Activated CD4-positive, alpha-beta memory T cell treated with anti-CD3 and anti-CD28 coated beads for 36 hours (primary cell): ENCODE data around the gene GRID1. TPM values are rescaled to one million over a fixed set of nuclear protein-coding genes. Genes with fewer than 3 reads are reported as not detected.
"Not testable (repeated sequence)": the region's sequence is repeated elsewhere in the genome, so short reads cannot be mapped to it uniquely, and the experiment has no call there.

Experiments
- CTCF ChIA-PET: fragments of 350-600 bp; sonication (Branson Sonifier 250); formaldehyde crosslinking; loops from one replicate; lab custom pipeline; 2021; ENCODE audit warnings: antibody characterized with exemption, inconsistent platforms; lab: Charles Lee
- POLR2A ChIA-PET: fragments of 350-600 bp; sonication (Branson Sonifier 250); formaldehyde crosslinking; loops from one replicate; lab custom pipeline; 2021; ENCODE audit warnings: antibody characterized with exemption; lab: Charles Lee
- DNase-seq: peaks from one replicate; pipeline ENCODE4 v3.0.0-alpha.2; 2020
- H3K27ac Mint-ChIP-seq: one replicate; pipeline ENCODE4 v1.8.0; 2021; ENCODE audit warnings: mixed read lengths
- H3K27me3 Mint-ChIP-seq: one replicate; pipeline ENCODE4 v1.8.0; 2021; ENCODE audit warnings: mixed read lengths
- H3K36me3 Mint-ChIP-seq: one replicate; pipeline ENCODE4 v1.8.0; 2021; ENCODE audit warnings: mixed read lengths
- H3K4me1 Mint-ChIP-seq: one replicate; pipeline ENCODE4 v1.8.0; 2021; ENCODE audit warnings: low read depth, mixed read lengths
- H3K4me3 Mint-ChIP-seq: one replicate; pipeline ENCODE4 v1.8.0; 2021; ENCODE audit warnings: mild to moderate bottlenecking, mixed read lengths
- H3K9me3 Mint-ChIP-seq: one replicate; pipeline ENCODE4 v1.8.0; 2021; ENCODE audit warnings: mixed read lengths
- intact Hi-C: fragments of 100-400 bp; cut with micrococcal nuclease; formaldehyde crosslinking; loops from one replicate; pipeline ENCODE4 v1.15.1; 2023
- total RNA-seq, 2 experiments: library from RNA; stranded (reverse); gene quantifications; one replicate each; pipeline ENCODE4 v1.2.3, GENCODE V29; 2021

Gene GRID1
- total RNA-seq, 2 experiments from 2014 or later, result not detected

- ChIA-PET CTCF (no interaction called here), POLR2A (no interaction called here)
- peaks cover 4% of the 10 kb centered on the region for H3K9me3 Mint-ChIP-seq
- intact Hi-C loops, result no loop called here
- H3K27me3 Mint-ChIP-seq, result no peaks in the 10 kb centered on the region
- no peak overlapping the region for H3K27ac Mint-ChIP-seq
- no peaks in the 10 kb centered on the region for H3K36me3 Mint-ChIP-seq
- H3K4me3 Mint-ChIP-seq, result no peak overlapping the region
- DNase-seq, result no peak
- no peaks in the 10 kb centered on the region for H3K4me1 Mint-ChIP-seq
Observed at GRCh38 chr10:85778074-85778473, 588.5 kb downstream of the GRID1 start.

GRCh38 chr10:85767891-85768290 lies 598.7 kb downstream of the GRID1 start:
- Mint-ChIP-seq H3K27ac (no peak overlapping the region), H3K4me3 (no peak overlapping the region), H3K4me1 (no peaks in the 10 kb centered on the region), H3K27me3 (peaks cover 6% of the 10 kb centered on the region), H3K9me3 (peaks cover 6% of the 10 kb centered on the region), H3K36me3 (no peaks in the 10 kb centered on the region)
- ChIA-PET POLR2A (no interaction called here), CTCF (no interaction called here)
- no peak for DNase-seq
- intact Hi-C loops, result no loop called here

GRCh38 chr10:85764108-85764507 lies 602.5 kb downstream of the GRID1 start:
- H3K4me3 Mint-ChIP-seq, result no peak overlapping the region
- peaks cover 6% of the 10 kb centered on the region for H3K27me3 Mint-ChIP-seq
- intact Hi-C loops, result no loop called here

GRCh38 chr10:85761906-85762445 lies 604.6 kb downstream of the GRID1 start:
- Mint-ChIP-seq H3K4me3 (no peak overlapping the region), H3K36me3 (no peaks in the 10 kb centered on the region), H3K27me3 (no peaks in the 10 kb centered on the region), H3K4me1 (no peaks in the 10 kb centered on the region), H3K27ac (no peak overlapping the region), H3K9me3 (no peaks in the 10 kb centered on the region)
- ChIA-PET POLR2A (no interaction called here), CTCF (no interaction called here)
- no peak for DNase-seq
- intact Hi-C loops, result no loop called here

More at GRCh38 chr10:85764108-85764507, 602.5 kb downstream of the GRID1 start:
- no peaks in the 10 kb centered on the region for H3K36me3 Mint-ChIP-seq
- DNase-seq, result no peak
- no peaks in the 10 kb centered on the region for H3K9me3 Mint-ChIP-seq
- POLR2A ChIA-PET, result no interaction called here
- CTCF ChIA-PET, result interaction anchor here (0.7 kb wide), 1 partner anchor 214 kb away, joined by 3 read pairs; no protein-coding TSS in a partner anchor
- H3K4me1 Mint-ChIP-seq, result no peaks in the 10 kb centered on the region
- H3K27ac Mint-ChIP-seq, result no peak overlapping the region

GRCh38 chr10:85741626-85742300 lies 624.8 kb downstream of the GRID1 start:
- ChIA-PET CTCF (no interaction called here), POLR2A (no interaction called here)
- no peak overlapping the region for H3K27ac Mint-ChIP-seq
- DNase-seq, result no peak
- H3K4me3 Mint-ChIP-seq, result peak overlapping the region; percentile 48
- H3K4me1 Mint-ChIP-seq, result peaks cover 6% of the 10 kb centered on the region
- intact Hi-C loops, result no loop called here
- H3K9me3 Mint-ChIP-seq, result no peaks in the 10 kb centered on the region
- H3K36me3 Mint-ChIP-seq, result no peaks in the 10 kb centered on the region
- no peaks in the 10 kb centered on the region for H3K27me3 Mint-ChIP-seq

GRCh38 chr10:85735997-85736396 lies 630.6 kb downstream of the GRID1 start:
- Mint-ChIP-seq H3K4me1 (no peaks in the 10 kb centered on the region), H3K4me3 (no peak overlapping the region), H3K27ac (no peak overlapping the region), H3K9me3 (no peaks in the 10 kb centered on the region), H3K27me3 (no peaks in the 10 kb centered on the region), H3K36me3 (no peaks in the 10 kb centered on the region)
- ChIA-PET POLR2A (no interaction called here), CTCF (no interaction called here)
- no peak for DNase-seq
- intact Hi-C loops, result no loop called here

- DNase-seq, result no peak
- intact Hi-C loops, result no loop called here
- POLR2A ChIA-PET, result no interaction called here
- H3K9me3 Mint-ChIP-seq, result no peaks in the 10 kb centered on the region
- H3K4me1 Mint-ChIP-seq, result no peaks in the 10 kb centered on the region
- no peak overlapping the region for H3K4me3 Mint-ChIP-seq
- H3K27ac Mint-ChIP-seq, result no peak overlapping the region
- H3K27me3 Mint-ChIP-seq, result no peaks in the 10 kb centered on the region
- H3K36me3 Mint-ChIP-seq, result no peaks in the 10 kb centered on the region
- CTCF ChIA-PET, result no interaction called here
Observed at GRCh38 chr10:85734791-85735190, 631.8 kb downstream of the GRID1 start.

GRCh38 chr10:85724215-85724614 lies 642.4 kb downstream of the GRID1 start:
- H3K9me3 Mint-ChIP-seq, result no peaks in the 10 kb centered on the region
- H3K27me3 Mint-ChIP-seq, result no peaks in the 10 kb centered on the region
- no peak overlapping the region for H3K4me3 Mint-ChIP-seq
- no peak overlapping the region for H3K27ac Mint-ChIP-seq
- intact Hi-C loops, result no loop called here
- ChIA-PET CTCF (no interaction called here), POLR2A (no interaction called here)
- no peaks in the 10 kb centered on the region for H3K4me1 Mint-ChIP-seq
- no peak for DNase-seq
- H3K36me3 Mint-ChIP-seq, result no peaks in the 10 kb centered on the region

DNA sequence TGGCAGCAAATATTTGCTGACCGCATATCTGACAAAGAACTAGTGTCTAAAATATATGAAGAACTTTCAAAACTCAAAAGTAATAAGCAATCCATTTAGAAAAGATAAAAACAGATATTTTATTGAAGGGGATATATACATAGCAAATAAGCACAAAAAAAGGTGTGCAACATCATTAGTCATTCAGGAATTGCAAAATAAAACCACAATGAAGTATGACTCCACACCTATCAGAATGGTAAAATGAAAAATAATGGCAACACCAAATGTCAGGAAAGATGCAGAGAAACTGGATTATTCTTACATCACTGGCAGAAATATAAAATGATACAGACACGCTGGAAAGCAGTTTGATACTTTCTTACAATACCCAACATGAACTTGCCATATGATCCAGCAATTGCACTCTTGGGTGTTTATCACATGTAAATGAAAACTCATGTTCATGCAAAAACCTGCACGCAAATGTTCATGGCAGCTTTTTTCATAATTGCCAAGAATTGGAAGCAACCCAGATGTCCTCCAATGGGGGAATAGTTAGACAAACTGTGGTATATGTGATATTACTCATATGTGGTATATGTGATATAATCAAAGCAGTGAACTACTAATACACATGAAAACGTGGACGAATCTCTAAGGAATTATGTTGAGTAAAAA lies 645.5 kb downstream of the GRID1 start:
- intact Hi-C loops, result no loop called here
- no peak for DNase-seq
- POLR2A ChIA-PET, result no interaction called here
- Mint-ChIP-seq H3K4me3 (no peak overlapping the region), H3K4me1 (no peaks in the 10 kb centered on the region), H3K36me3 (no peaks in the 10 kb centered on the region), H3K27me3 (no peaks in the 10 kb centered on the region), H3K9me3 (no peaks in the 10 kb centered on the region), H3K27ac (no peak overlapping the region)
- CTCF ChIA-PET, result no interaction called here

DNA sequence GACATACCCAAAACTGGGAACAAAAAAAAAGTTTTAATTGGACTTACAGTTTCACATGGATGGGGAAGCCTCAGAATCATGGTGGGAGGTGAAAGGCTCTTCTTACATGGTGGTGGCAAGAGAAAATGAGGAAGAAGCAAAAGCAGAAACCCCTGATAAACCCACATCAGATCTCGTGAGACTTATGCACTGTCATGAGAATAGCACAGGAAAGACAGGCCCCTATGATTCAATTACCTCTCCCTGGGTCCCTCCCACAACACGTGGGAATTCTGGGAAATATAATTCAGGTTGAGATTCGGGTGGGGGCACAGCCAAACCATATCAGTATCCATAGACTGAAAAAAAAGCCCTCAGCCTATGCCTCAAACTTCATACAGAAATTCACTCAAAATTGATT lies 647.2 kb downstream of the GRID1 start:
- CTCF ChIA-PET, result no interaction called here
- H3K4me1 Mint-ChIP-seq, result no peaks in the 10 kb centered on the region
- POLR2A ChIA-PET, result no interaction called here

DNA sequence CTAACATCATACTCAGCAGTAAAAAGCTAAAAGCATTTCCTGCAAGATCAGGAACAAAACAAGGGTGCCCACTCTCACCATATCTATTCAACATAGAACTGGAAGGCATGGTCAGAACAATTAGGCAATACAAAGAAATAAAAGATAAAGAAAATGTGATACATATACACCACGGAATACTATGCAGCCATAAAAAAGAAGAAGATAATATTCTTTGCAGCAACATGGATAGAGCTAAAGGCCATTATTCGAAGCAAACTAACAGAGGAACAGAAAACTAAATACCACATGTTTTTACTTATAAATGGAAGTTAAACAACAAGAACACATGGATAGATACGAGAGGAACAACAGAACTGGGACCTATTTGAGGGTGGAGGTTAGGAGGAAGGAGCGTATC lies 652.7 kb downstream of the GRID1 start:
- CTCF ChIA-PET, result no interaction called here
- Mint-ChIP-seq H3K27me3 (no peaks in the 10 kb centered on the region), H3K4me3 (no peak overlapping the region), H3K9me3 (no peaks in the 10 kb centered on the region), H3K36me3 (no peaks in the 10 kb centered on the region), H3K27ac (no peak overlapping the region), H3K4me1 (no peaks in the 10 kb centered on the region)
- DNase-seq, result no peak
- POLR2A ChIA-PET, result no interaction called here
- intact Hi-C loops, result no loop called here

More for the DNA sequence above, 647.2 kb downstream of the GRID1 start:
- H3K36me3 Mint-ChIP-seq, result no peaks in the 10 kb centered on the region
- H3K4me3 Mint-ChIP-seq, result no peak overlapping the region
- H3K27me3 Mint-ChIP-seq, result no peaks in the 10 kb centered on the region
- intact Hi-C loops, result no loop called here
- no peak for DNase-seq
- H3K27ac Mint-ChIP-seq, result no peak overlapping the region
- H3K9me3 Mint-ChIP-seq, result no peaks in the 10 kb centered on the region

GRCh38 chr10:85702768-85703167 lies 663.8 kb downstream of the GRID1 start:
- no peaks in the 10 kb centered on the region for H3K4me1 Mint-ChIP-seq
- H3K4me3 Mint-ChIP-seq, result no peak overlapping the region
- POLR2A ChIA-PET, result no interaction called here
- CTCF ChIA-PET, result no interaction called here
- H3K27me3 Mint-ChIP-seq, result peaks cover 26% of the 10 kb centered on the region
- no peaks in the 10 kb centered on the region for H3K36me3 Mint-ChIP-seq
- H3K9me3 Mint-ChIP-seq, result no peaks in the 10 kb centered on the region
- intact Hi-C loops, result no loop called here
- no peak overlapping the region for H3K27ac Mint-ChIP-seq
- no peak for DNase-seq

GRCh38 chr10:85699066-85699465 lies 667.5 kb downstream of the GRID1 start:
- H3K36me3 Mint-ChIP-seq, H3K4me1 Mint-ChIP-seq, intact Hi-C loops, CTCF ChIA-PET, H3K9me3 Mint-ChIP-seq, H3K4me3 Mint-ChIP-seq, H3K27ac Mint-ChIP-seq, DNase-seq, POLR2A ChIA-PET: not testable (repeated sequence)
- H3K27me3 Mint-ChIP-seq, result peaks cover 29% of the 10 kb centered on the region
